HG02623 (cell line): ENCODE data around the gene SLC32A1.

Experiments used
- ATAC-seq: cut with Tn5 transposase; IDR thresholded peaks from one replicate; pipeline ENCODE4 v1.9.1; 2021; ENCODE audit warnings: moderate library complexity; ENCODE audit not compliant: unreplicated experiment

Gene SLC32A1, protein sequence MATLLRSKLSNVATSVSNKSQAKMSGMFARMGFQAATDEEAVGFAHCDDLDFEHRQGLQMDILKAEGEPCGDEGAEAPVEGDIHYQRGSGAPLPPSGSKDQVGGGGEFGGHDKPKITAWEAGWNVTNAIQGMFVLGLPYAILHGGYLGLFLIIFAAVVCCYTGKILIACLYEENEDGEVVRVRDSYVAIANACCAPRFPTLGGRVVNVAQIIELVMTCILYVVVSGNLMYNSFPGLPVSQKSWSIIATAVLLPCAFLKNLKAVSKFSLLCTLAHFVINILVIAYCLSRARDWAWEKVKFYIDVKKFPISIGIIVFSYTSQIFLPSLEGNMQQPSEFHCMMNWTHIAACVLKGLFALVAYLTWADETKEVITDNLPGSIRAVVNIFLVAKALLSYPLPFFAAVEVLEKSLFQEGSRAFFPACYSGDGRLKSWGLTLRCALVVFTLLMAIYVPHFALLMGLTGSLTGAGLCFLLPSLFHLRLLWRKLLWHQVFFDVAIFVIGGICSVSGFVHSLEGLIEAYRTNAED

DNA sequence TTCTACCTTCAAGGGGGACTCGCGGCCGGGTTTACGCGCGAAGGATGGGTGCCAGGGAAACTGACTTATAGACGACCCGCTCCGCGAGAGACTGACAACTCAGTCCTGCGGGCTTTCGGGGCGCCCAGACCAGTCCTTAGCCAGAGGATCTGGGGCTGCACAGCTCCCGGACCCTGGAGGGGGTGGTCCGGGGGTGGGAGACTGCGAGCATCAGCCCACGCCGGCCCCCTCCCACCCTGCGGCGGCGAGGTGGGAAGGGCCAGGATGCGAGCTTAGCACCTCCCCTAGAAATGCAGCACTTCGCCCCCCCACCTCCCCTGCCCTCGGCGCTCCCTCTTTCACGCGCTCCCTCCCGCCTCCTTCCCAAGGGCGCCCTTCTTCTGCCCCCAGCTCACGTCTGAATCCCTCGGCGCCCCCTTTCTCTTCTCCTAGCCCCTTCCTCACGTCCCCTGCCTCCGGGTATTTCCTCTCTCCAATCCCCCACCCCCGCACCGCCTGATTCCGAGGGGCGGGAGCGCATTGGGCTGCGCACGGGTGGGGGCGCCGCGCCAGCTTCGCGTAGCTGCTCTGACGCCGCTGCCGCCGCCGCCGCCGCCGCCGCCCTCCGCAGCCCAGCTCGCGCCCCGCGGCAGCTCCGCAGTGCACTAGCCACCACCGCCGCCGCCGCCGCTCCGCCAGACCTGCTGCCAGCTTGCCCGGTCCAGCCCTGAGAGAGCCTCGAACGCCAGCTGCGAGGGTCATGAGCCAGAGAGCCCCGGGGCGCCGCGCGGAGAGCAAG lies at the start of gene SLC32A1:
Gene SLC32A1, plus strand, starts transcription at position 639 of the 778 bp plus-strand sequence. CDS start 239 bp downstream, outside the sequence.
- no peak for ATAC-seq

DNA sequence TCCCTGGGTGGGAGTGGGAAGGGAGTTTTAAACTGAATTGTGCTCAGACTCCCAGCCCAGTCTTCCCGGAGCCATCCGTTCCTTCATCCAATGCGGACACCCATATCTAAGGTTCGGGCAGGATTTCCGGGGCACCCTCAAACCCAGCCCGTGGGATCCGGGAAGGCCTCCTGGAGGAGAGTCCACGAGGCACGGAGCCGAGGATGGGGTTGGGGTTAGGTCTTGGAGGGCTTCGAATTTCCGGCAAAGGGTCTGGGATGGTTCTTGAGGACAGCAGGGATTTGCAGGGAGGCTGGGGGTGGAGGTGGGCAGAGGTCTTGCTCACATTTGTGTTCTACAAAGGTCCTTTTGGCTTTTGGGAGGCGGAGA lies 49.5 kb upstream of the SLC32A1 start:
- no peak for ATAC-seq

DNA sequence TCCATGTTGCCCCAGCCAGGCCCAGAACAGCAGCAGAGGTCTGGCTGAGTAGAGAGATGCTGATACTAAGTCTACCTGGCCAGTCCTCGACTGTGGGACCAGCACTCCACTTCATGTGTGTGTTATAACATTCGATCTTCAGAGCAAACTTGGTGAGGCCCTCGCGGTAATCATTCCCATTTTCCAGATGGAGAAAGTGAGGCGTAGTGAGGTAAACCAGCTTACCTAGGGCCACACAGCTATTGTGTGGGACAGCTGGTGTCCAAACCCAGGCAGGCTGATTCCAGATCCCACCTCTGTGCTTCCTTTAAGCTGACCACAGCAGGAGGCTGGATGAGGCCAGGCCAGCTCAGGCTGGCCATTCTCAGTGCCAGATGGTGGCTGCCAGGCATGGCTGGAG lies 47.7 kb upstream of the SLC32A1 start:
- ATAC-seq: no peak

DNA sequence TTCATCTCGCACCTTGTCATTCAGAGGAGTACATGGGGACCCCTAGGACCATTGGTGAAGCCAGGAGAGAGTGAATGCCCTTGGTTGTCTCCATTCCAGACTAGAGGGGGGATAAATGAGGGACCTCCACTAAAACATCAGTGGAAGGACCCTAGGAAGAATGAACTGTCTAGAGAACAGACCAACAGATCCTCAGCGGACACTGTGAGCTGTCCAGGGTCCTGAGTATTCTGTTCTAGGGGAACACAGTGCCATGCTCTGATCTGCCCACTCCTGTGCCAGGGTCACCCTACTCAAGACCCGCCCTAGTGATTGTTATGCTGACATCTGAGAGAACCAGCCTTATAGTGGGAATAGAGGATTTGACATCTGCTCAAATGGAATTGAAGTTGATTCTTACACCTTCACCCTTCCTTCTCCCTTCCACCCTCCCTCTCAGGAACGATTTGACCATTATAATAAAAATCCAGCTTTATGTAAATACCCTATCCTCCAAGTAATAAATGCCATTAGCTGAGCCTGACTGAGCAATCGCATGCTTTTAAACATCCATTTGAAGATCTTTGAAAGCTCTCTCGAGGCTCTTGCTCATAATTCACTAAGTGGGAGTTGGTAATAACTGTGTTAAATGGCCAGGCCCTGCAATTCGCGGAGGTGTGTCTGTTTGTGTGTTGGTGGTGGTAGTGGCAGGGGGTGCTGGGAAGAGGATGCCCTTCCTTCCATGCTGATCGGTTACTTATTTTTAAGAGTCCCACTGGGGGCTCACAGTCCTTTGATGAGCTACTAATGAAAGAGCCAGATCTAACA lies 43.6 kb upstream of the SLC32A1 start:
- ATAC-seq: no peak

DNA sequence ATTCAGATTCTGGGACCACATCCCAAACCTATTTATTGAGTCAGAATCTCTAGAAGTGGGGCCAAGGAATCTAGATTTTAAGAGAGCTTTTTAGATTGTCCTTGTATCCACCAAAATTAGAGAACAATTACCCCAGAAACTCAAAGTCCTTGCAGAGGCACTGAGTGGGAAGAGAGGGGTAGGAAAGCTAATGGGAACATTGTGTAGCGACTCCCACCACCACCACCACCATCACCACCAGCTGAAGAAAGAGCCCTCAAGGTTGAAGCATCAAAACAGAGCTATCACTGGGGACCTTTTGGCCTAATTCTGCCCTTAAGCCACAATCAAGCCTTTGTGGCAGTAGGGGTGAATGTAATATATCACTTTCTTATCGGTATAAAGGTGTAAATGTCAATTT lies 39.0 kb upstream of the SLC32A1 start:
- ATAC-seq: no peak

DNA sequence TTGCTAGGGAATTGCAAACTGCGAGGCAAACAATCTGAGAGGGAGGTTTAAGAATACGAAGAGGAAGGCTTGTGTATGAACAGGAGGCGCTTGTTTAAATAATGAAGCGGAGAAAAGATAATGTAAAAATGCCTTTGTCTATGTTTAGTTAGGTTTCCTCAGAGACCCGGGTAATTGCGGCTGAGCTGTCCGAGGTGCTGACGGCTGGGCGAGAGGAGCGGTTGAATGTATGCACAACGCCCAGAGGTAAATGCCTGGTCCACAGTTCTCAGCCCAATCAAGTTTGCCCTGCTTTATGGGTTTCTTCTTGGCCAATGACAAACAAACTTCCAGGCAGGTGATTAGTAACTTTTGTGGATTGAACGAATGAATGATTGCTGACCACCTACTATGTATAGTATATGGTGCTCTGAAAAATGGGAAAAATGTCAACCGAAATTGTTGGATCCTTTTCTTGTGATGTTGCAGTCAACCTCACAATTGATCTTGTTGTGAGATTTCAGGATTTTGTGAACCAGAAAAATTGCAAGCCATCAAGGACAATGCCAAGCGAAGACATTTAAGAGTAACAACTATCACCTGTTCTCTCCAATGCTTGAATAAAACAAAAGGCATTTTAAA lies 38.3 kb upstream of the SLC32A1 start:
- ATAC-seq: no peak

DNA sequence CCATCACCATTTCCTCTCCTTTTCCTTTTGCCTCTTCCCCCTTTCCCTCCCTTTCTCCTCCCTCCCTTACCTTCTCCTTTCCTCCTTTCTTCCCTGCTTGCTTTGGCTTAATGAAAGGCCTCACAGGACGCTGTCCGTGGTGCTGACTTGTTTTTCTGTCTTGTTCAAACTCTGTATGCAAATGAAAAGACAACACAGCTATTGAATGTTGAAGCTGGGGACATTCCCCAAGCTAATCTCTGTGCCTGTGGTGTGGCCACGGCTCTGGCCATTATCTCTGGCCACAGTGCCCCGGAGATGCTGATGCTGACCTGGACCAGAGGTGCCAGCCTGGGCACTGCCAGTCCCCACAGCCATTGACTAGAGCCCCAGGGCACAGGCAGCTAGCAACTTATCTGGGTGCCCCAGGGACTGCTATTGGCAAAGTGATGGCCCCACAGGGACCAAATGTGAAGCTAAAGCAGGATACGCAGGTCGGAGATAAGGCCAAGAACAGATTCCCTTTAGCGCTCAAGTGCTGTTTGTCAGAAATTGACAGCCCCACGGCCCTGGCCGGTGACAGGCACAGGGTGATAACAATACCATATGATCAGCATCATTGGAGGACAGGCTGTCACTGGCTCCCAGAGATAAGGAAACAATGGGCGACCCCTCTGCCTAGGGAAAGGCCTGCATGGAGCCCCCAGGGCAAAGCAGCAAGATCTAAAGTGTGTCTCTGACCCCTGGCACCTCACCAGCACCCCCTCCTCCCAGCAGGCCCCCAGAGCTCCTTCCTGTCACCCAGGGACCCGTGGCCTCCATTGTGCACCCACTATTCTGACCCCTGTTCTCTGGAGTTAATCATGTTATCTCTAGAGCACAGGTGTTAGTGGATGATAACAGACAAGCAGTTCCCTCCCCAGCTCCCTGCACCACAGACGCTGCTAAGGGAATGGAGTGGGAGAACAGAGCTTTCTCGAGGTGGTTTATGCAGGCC lies 31.6 kb upstream of the SLC32A1 start:
- ATAC-seq: no peak

DNA sequence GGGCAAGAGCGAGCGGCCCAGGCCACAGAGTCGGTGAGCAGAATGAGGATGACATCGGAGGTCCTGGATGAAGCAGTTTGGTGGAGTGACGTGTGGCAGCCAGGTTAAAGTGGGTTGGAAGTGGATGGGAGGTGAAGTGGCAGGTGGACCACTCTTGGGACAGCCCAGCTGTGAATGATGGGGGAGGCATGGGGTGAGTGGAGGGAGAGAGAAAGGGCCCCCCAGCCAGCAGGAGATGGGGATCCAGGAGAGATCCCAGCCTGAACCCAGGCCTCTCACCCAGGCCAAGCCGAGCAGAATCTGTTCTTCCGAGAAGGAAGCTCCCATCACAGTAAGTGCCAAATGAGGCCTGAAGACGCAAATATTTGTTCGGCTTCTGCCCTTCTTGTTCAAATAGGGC lies 27.0 kb upstream of the SLC32A1 start:
- ATAC-seq: no peak

DNA sequence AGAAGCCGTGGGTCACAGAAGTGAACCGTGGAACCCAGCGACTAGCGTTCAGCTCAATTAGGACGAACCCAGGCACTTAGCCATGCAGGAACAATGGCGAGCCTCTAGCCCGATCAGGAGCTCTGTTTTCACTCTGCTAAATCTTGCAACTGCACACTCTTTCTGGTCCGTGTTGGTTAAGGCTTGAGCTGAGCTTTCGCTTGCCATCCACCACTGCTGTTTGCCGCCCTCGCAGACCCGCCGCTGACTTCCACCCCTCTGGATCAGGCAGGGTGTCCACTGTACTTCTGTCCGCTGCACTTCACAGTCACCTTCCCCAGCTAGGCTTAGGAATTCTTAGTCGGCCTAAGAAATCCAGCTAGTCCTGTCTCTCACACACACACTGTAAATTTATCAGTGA lies 25.7 kb upstream of the SLC32A1 start:
- ATAC-seq: no peak

DNA sequence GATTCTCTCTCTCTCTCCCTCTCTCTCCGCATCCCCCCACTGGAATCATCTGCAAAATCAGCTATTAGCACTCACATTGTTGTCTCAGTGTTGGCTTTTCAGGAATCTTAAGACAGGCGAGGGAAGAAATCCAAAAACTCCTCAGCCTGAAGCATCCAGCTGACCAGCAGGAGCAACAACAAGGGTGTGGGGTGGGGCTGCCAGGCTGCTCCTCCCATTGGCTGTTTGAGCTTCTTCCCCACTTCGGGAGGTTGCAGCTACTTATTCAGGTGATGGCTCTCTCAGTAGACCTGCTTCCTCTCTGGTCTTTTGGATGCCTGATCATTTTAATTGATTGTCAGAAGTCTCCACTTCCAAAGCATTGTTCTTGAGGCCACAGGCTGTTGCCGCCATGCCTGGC lies 24.1 kb upstream of the SLC32A1 start:
- ATAC-seq: no peak

DNA sequence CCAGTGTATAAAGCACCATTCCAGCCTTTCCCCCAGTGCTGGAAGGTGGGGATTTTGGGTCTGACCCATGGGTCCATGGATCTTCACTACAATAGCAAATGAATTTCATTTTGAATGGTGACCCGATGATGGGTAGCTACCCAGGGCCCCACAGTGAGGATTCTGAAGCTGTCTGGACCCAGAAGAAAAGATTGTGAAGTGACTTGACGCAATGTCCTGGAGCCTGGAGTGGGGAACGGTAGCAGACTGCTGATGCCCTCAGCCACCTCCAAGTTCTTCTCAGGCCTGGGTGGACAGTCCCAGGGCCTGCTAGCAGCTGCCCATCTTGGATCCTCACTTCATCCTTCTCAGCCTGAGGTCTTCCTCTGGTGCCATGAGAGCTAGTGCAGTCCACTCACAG lies 23.4 kb upstream of the SLC32A1 start:
- ATAC-seq: no peak

DNA sequence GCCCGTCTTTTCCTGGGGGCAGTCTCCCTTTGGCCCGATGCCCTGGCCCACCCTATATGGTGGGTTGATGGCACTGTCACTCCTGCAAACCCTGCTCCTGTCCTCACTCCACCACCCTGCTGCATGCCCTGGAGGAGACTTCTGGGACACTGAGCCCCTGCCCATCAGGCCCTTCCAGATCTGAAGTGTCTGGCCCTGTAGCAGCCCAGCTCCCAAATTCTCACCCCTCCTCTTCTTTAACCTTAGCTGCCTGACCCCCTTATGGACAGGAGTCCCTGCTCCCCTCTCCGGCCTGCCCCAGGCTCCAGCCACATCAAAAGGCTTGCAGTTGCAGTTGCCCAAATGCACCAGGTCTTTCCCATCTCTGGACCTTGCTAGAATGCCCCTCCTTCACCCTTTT lies 20.8 kb upstream of the SLC32A1 start:
- ATAC-seq: no peak

DNA sequence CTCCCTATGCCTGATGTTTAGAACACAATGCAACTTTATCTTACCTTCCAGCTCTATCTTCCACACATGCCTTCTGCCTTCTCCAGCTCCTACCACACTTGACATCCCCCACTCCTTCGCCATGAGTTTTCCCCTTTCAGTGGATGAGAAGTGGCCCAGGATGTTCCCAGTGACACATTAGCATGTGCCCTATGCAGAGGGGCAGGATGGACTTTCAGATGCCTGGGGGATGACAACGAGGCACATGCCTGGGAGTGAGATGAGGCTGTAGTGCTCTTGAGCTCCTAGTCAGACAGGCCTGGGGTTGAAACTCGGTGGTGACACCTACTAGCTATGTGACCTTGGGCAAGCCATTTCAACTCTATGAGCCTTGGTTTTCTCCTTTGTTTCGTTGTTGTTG lies 20.1 kb upstream of the SLC32A1 start:
- ATAC-seq: no peak

DNA sequence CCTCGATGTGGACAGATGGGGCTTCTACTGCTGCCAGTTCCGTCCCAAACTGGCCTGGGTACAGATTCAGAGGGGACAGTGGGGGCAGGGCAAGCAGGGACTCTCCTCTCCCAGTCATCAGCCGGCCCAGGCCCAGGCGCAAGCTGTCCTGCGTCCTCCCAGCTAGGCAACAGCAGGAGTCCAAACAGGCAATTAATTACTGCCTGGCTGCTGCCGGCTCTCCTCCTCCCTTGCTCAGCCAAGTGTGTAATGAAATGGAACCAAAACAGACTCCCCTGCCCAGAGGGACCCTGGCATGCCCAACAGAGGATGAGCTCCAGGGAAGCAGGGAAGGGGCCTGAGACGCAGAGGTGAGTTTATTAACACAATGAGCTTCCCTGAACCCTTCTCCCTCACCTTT lies 17.8 kb upstream of the SLC32A1 start:
- no peak for ATAC-seq

DNA sequence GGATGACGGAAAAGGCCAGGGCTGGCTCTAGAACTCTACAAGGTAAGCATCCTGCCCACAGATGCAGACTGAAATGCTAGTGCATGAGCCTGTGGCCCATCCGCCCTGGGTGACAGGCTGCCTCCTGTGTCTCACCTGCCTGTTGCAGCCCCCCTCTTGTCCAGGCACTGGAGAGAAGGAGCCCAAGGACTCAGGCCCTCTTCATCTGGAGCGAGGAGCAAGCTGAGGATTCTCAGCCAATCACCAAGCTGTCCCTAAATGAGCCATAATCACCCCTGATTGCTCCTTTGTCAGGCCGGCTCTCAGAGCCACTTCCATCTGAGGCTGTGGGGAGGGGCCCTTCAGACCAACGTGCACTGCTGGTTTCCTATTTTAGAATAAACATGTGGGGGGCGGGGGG lies 10.0 kb upstream of the SLC32A1 start:
- no peak for ATAC-seq

DNA sequence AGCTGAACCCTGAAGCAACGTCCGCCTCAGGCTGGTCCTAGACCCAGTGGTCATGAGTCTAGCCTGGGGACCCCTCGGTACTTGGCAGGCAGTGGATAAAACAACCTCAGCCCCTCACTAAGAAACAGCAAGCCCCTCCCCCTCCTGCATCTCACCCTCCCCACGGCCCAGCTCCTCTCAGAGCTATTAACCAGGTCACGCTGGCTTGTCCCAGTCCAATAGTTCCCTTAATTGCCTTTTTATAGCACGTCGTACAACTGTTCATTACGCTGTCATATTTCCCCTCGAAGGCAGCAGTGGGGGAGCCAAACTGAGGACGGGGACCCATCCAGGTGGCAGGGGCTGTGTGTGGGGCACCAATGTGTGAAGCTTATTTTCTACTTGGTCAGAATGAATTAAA lies 8.6 kb upstream of the SLC32A1 start:
- no peak for ATAC-seq

DNA sequence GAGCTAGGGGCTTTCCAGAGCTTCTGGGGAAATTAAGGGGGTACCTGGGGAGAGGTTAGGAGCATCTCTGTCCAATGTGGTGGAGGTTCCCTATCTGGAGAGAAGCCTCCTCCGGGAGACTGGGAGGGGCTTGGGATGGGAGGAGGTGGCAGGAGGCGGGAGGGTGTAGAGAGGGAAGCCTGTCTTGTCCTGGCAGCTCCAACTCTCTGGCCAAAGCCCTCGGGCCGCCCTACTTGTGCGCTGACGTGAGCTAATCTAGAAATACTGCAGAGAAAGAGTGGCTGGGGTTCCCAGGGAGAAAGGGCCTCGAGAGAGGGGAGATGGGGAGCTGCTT lies 1.6 kb upstream of the SLC32A1 start:
- no peak for ATAC-seq

DNA sequence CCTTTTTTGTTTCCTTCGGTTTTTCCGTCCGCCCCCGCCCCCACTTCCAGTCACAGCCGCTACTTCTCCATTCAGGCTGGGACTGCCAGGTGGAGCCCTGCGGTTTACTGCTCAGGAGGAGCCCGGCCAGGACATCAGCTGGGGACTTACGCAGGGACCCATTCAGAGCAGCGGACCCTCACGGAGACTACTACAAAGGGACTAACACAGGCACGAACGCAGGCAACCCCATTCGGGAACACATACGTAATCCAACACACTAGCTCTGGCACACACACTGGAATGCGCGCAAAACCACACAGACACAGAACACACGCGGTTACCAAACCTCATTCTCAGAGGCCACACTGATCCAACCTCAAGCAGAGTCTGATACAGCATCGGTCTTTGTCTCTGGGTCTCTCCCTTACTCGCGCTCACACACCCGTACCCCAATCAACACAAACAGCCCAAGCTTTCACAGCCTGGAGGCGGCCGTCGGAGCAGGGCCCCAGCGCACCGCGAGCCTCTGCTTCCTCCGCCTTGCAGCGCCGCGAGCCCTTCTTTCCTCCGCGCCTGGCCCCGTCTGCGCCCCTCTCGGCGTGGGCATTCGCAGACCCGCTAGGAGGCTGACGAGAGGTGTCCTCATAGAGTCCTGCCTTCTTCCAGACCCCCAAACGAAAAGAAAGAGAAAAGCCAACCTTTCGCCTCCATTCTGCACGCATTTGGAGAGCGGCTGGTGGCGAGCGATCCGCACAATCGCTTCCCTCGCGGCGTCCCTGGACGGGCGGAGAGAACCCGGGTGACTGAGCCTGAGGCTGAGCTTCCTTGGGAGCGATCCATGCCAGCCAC lies 1.1 kb upstream of the SLC32A1 start:
- no peak for ATAC-seq

DNA sequence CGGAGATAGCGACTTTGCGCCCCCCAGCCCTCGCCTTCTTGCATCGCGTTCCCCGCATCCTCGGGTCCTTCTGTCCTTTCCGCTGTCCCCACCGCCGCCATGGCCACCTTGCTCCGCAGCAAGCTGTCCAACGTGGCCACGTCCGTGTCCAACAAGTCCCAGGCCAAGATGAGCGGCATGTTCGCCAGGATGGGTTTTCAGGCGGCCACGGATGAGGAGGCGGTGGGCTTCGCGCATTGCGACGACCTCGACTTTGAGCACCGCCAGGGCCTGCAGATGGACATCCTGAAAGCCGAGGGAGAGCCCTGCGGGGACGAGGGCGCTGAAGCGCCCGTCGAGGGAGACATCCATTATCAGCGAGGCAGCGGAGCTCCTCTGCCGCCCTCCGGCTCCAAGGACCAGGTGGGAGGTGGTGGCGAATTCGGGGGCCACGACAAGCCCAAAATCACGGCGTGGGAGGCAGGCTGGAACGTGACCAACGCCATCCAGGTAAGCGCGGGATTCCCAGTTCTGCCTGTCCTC lies 401 bp downstream of the SLC32A1 start:
- no peak for ATAC-seq
